ENCODE data around the gene TTYH3.

The TTYH3 gene

GRCh38 chr7:2649991-2650390 lies 18.2 kb downstream of the TTYH3 start:
- no peak for DNase-seq

DNA sequence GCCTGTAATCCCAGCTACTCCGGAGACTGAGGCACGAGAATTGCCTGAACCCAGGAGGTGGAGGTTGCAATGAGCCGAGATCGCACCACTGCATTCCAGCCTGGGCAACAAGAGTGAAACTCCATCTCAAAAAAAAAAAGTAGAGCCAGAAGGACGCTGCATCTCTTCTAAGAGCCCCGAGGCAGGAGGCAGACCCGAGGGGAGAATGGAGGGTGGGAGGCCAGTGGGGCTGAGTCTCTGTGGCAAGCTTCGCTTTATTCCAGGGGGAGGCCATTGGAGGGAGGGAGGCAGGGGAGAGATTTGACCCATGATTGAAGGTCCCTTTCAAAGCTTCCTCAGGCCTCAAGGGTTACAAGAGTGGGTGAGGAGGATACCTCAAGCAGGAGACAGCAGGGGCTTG lies 18.7 kb downstream of the TTYH3 start:
- DNase-seq = no peak

GRCh38 chr7:2651336-2651735 lies 19.6 kb downstream of the TTYH3 start:
- DNase-seq = no peak

DNA sequence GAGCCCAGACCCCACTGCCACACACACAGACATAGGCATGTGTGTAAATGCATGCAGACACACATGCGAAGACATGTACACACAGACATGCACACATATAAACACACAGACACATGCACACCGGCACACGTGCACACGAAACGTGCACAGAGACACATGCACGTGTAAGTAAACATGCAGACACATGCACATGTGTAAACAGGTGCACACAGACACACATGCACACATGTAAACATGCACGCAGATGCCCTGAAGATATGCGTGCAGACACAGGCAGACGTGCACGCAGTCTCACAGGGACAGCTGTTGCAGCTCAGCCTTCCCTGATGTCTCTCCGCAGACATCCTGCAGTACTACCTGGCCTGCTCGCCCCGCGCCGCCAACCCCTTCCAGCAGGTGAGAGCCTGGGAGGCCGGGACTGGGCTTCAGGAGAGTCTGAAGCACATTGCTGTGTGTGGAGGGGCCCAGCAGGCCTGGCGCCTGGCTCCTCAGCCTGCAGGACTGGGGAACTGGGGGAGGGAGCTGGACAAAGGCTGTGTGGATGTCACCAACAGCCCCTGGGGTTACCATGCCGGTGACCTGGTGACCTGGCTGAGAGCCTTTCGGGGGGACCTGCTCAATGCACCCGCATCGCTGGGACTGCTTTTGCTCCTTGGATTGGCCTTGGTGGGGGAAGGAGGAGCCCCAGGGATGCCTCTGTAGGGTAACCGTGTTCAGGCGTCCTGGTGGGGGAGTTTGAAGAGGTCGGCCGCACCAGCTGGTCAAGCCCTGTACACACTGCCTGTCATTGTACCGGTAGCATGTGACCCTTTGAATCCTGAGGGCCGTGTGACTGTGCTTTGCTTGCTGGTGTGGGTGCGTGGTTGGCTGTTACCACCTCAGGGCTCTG lies 20.3 kb downstream of the TTYH3 start:
- no peak for DNase-seq

- no peak for DNase-seq
Measured at GRCh38 chr7:2652736-2653060, 20.9 kb downstream of the TTYH3 start.

- DNase-seq = no peak
Measured at GRCh38 chr7:2654059-2654458, 22.3 kb downstream of the TTYH3 start.

GRCh38 chr7:2655870-2656614 lies 24.3 kb downstream of the TTYH3 start:
- no peak for DNase-seq

DNA sequence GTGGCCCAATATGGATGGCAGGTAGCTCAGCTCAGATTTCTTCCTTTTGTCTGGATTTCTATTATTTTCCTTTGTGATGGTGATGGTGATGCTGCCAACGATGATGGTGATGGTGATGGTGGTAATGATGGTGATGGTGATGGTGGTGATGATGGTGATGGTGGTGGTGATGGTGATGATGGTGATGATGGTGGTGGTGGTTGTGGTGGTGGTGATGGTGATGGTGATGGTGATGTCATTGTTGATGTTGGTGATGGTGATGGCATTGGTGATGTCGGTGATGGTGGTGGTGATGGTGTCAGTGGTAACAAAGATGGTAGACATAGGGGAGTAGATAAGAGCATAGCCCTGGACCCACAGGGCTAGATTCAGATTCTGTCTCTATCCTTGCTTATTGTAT lies 25.4 kb downstream of the TTYH3 start:
- no peak for DNase-seq

- DNase-seq = no peak
Measured at GRCh38 chr7:2657920-2658671, 26.3 kb downstream of the TTYH3 start.

GRCh38 chr7:2658941-2659340 lies 27.2 kb downstream of the TTYH3 start:
- DNase-seq = no peak

- no peak for DNase-seq
Measured at GRCh38 chr7:2659556-2660358, 28.0 kb downstream of the TTYH3 start.

DNA sequence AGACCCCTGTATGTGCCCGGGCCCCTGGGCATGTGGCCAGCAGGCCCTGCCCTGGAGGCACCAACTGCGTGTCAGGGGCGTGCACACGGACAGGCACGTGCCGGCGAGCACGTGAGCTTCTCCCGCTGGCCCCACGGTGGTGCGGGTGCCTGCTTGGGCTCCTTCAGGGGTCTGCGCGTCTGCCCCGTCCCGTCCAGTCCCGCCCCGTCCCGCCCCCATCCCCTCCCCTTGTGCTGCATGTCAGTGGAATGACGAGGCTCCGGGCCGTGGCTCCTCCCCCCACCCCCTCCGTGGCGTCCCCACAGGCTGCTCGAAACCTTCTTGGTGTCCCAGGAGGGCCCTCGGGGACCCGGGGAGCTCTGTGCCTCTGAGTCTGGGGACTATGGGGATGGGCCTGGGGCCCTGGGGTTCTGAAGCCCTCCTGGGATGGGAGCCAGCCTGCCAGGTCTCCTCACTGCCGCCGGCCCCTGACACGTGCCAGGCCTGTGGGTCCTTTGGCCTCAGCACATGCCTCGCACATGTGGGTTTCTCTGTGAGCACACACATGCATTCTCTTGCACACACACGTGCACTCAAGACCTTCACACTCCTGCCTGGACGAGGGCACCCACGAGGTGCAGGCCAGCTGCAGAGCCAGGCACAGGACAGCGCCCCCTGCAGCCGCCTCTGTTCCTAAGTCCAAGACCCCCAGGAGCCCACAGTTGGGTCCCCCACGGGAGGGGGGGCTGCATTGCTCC lies 28.7 kb downstream of the TTYH3 start:
- DNase-seq = no peak

DNA sequence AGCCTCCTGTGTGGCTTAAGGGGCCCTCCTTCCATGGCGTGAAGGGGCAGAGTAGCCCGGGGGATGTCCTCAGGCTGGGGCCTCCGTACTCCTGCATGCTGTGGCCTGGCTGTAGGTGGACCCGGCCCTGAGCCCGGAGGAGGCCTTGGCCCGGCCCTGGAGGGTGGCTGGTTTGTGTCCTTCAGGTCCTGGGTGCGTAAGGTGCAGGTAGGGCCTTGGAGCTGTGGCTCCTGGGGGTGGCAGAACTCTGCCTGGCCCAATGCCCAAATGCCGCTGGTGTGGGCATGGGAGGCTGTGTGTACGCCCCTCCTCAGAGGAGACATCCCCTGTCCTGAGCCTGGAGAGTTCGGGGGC lies 29.3 kb downstream of the TTYH3 start:
- DNase-seq = no peak

DNA sequence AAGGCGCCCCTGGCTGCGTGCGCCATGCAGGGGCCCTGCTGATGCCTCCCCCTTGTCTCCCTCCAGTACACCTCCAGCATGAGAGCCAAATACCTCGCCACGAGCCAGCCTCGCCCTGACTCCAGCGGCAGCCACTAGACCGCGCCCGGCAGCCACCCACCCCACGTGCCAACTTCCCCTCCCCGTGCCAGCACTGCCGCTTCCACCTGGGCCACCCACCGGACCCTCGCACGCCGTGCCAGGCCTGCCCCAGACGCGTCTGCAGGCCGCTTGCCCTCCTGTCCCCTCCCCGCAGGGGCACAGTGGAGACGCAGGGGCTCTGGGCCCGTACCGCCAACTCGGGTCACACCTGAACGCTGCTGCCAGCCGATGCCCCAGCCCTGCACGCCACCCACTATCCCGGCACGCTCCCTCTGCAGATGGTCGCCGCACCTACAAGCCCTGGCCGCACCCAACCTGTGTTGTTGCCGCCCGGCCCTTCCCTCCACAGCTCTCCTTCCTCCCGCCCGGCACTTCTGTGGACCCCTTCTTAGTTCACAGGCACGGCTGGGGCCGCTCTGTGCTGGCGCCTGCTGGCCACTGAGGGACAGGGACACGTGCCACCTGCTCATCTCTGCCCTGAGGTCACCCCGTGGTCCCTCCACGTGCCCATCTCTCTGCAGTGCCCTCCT lies 30.0 kb downstream of the TTYH3 start:
- DNase-seq = no peak

GRCh38 chr7:2662273-2663120 lies 30.7 kb downstream of the TTYH3 start:
- no peak for DNase-seq

- DNase-seq = no peak
Measured at GRCh38 chr7:2663121-2663886, 31.5 kb downstream of the TTYH3 start.

GRCh38 chr7:2663960-2664359 lies 32.2 kb downstream of the TTYH3 start:
- no peak for DNase-seq

DNA sequence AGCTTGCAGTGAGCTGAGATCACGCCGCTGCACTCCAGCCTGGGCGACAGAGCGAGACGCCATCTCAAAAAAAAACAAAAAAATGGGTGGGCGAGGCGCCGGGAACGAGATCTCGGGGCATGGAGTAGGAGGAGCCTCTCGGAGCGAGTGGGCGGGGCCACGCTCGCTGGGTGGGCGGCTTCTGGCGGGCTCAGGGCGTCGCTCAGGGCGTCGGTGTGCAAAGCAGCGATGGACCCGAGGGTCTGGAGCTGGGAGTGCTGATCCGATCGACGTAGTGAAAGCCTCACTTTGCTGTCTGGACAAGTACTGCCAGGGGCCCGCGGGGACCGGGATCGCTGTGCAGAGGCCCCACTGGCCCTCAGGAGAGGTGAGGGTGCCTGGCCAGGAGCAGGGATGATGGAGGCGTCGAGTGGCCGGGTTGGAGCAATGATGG lies 33.6 kb downstream of the TTYH3 start:
- DNase-seq = no peak

DNA sequence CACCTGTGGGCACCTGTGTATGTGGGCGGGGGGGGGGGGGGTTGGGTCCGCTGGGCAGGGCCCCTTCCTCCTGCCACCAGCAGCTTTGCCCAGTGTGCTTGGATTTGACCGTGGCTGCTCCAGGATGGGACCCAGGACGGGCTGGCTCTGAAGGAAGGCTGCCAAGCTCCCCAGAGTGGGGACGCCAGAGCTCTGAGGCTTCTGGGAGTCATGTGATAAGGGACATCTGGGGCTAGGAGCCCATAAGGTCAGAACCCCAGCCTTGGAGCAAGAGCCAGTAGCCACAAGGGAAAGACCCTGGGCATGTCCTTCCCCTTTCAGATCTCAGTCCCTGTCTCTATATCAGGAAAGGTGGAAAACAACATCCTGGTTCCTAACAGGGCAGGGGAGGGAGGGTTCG lies 34.4 kb downstream of the TTYH3 start:
- DNase-seq = no peak

All from activated naive CD4-positive, alpha-beta T cell (primary cell).